Endothelial cell of umbilical vein (primary cell): Measurements from ENCODE around the gene FHIT. TPM values are rescaled to one million over a fixed set of nuclear protein-coding genes. Genes with fewer than 3 reads are reported as not detected.

Experiments used
- BruUV-seq: library from RNA; stranded (reverse); fragments of 400-500 nt; replicated peaks from 2 replicates; lab custom pipeline; 2021; lab: Mats Ljungman, UMichigan
- CTCF ChIA-PET: fragments of 300-600, 350-600 bp; sonication (Branson Sonifier 250); formaldehyde crosslinking; loops from one replicate; lab custom pipeline; 2021; ENCODE audit warnings: antibody characterized with exemption, inconsistent platforms; lab: Charles Lee
- POLR2A ChIA-PET: fragments of 300-600, 350-600 bp; sonication (Branson Sonifier 250); formaldehyde crosslinking; loops from one replicate; lab custom pipeline; 2021; ENCODE audit warnings: antibody characterized with exemption, inconsistent platforms; lab: Charles Lee
- DNase-seq: peaks from one replicate; pipeline ENCODE4 v3.0.0-alpha.2; 2011; ENCODE audit warnings: low read depth, low spot score
- FAIRE-seq: peaks from 2 replicates; lab custom pipeline; 2011; peaks lifted over from hg19 to GRCh38; lab: Jason Lieb, UNC
- H2AFZ ChIP-seq: 2 replicates; pipeline ENCODE4 v1.6.0; 2012; ENCODE audit warnings: low read depth, low read length, control low read depth, inconsistent platforms
- H3K27ac ChIP-seq: 2 replicates; pipeline ENCODE4 v1.5.1; 2011; ENCODE audit warnings: low read depth, mild to moderate bottlenecking, control low read depth, low read length, moderate library complexity; ENCODE audit not compliant: insufficient read depth
- H3K27me3 ChIP-seq, 2 experiments: 2 replicates each; pipeline versions ENCODE4 v1.6.0 to v1.6.1; 2011; ENCODE audit warnings: low read length in 2 of 2, mixed read lengths in 1 of 2; ENCODE audit not compliant: control insufficient read depth in 2 of 2, insufficient read depth in 2 of 2
- H3K36me3 ChIP-seq, 2 experiments: 2 replicates in 1 of 2; 3 replicates in 1 of 2; pipeline ENCODE4 v1.5.1; 2011; ENCODE audit warnings: low read length in 2 of 2, mild to moderate bottlenecking in 1 of 2, moderate library complexity in 1 of 2; ENCODE audit not compliant: control insufficient read depth in 2 of 2, insufficient read depth in 2 of 2; ENCODE audit errors: extremely low read depth in 1 of 2
- H3K4me1 ChIP-seq: 3 replicates; pipeline ENCODE4 v1.5.1; 2011; ENCODE audit warnings: mild to moderate bottlenecking, low read length; ENCODE audit not compliant: control insufficient read depth, insufficient read depth; ENCODE audit errors: extremely low read depth
- H3K4me2 ChIP-seq: 2 replicates; pipeline ENCODE4 v1.6.1; 2011; ENCODE audit warnings: low read length, control low read depth, mixed read lengths; ENCODE audit not compliant: insufficient read depth
- H3K4me3 ChIP-seq, 3 experiments: fragments of 200-600 bp in 1 of 3; sonication (generic), shearing (Covaris generic) in 1 of 3; replicated peaks in 1 of 3; 2 replicates each; pipeline ENCODE4 v1.5.1; 2011 to 2016; ENCODE audit warnings: control low read depth in 3 of 3, low read length in 3 of 3, mild to moderate bottlenecking in 2 of 3, inconsistent platforms in 1 of 3, low read depth in 1 of 3, moderate library complexity in 1 of 3; ENCODE audit not compliant: insufficient read depth in 1 of 3
- H3K79me2 ChIP-seq: 2 replicates; pipeline ENCODE4 v1.6.0; 2012; ENCODE audit warnings: low read length, inconsistent platforms; ENCODE audit not compliant: control insufficient read depth, insufficient read depth
- H3K9ac ChIP-seq: replicated peaks from 2 replicates; pipeline ENCODE3; 2011; ENCODE audit warnings: low read length, control low read depth; ENCODE audit not compliant: insufficient read depth; ENCODE audit errors: extremely low read depth
- H3K9me1 ChIP-seq: replicated peaks from 3 replicates; pipeline ENCODE4 v1.6.0; 2011; ENCODE audit warnings: mild to moderate bottlenecking, low read length; ENCODE audit not compliant: control insufficient read depth, insufficient read depth; ENCODE audit errors: extremely low read depth
- H3K9me3 ChIP-seq: replicated peaks from 2 replicates; pipeline ENCODE4 v1.5.1; 2012; ENCODE audit warnings: low read length, inconsistent platforms; ENCODE audit not compliant: control insufficient read depth, insufficient read depth
- H4K20me1 ChIP-seq: replicated peaks from 2 replicates; pipeline ENCODE3; 2011; ENCODE audit warnings: mild to moderate bottlenecking, low read length; ENCODE audit not compliant: control insufficient read depth, insufficient read depth; ENCODE audit errors: extremely low read depth
- EZH2 ChIP-seq: IDR thresholded peaks from 2 replicates; pipeline ENCODE4 v1.6.1; 2012; ENCODE audit warnings: borderline replicate concordance, low read depth, mild to moderate bottlenecking, moderate library complexity, low read length, inconsistent platforms; ENCODE audit not compliant: severe bottlenecking
- FOS ChIP-seq: IDR thresholded peaks from 2 replicates; pipeline ENCODE4 v1.6.1; 2011; ENCODE audit warnings: mild to moderate bottlenecking, low read length, moderate library complexity, borderline replicate concordance; ENCODE audit not compliant: insufficient read depth
- GATA2 ChIP-seq: IDR thresholded peaks from 2 replicates; pipeline ENCODE4 v1.7.0; 2011; ENCODE audit warnings: low read depth, mild to moderate bottlenecking, moderate library complexity, mixed read lengths, low read length; ENCODE audit not compliant: insufficient read length, insufficient read depth
- JUN ChIP-seq: IDR thresholded peaks from 2 replicates; pipeline ENCODE4 v1.6.1; 2011; ENCODE audit warnings: borderline replicate concordance, low read depth; ENCODE audit not compliant: insufficient read length, insufficient read depth
- MYC ChIP-seq: IDR thresholded peaks from one replicate; pipeline ENCODE4 v1.6.1; 2011; ENCODE audit warnings: mild to moderate bottlenecking, low read depth, low read length
- POLR2A ChIP-seq: IDR thresholded peaks from 2 replicates; pipeline ENCODE4 v1.6.1; 2012; ENCODE audit warnings: low read depth, mild to moderate bottlenecking, control low read depth, low read length
- POLR2AphosphoS5 ChIP-seq: IDR thresholded peaks from 2 replicates; pipeline ENCODE4 v1.6.1; 2012; ENCODE audit warnings: low read depth, mild to moderate bottlenecking, control low read depth, low read length, moderate library complexity; ENCODE audit not compliant: insufficient read depth
- dilution Hi-C: fragments of 300-500 bp; cut with MboI; formaldehyde crosslinking; loops from one replicate; pipeline ENCODE4 v1.15.0; 2019; ENCODE audit warnings: low sequenced_read_pairs; ENCODE audit not compliant: extremely low pct_ligation_motif_present
- intact Hi-C: fragments of 100-400 bp; cut with micrococcal nuclease; formaldehyde crosslinking; loops from one replicate; pipeline ENCODE4 v1.10.0; 2022
- polyA plus RNA-seq, 4 experiments: library from polyadenylated mRNA; depleted of rRNA in 3 of 4; stranded (reverse) in 3 of 4; unstranded in 1 of 4; fragments of >200 nt; gene quantifications; 2 replicates each; pipeline versions ENCODE4 v1.2.1 to v1.2.3, GENCODE V29; 2011 to 2012; ENCODE audit warnings: missing spikeins in 1 of 4
- total RNA-seq: library from RNA; stranded (reverse); gene quantifications from 2 replicates; pipeline ENCODE4 v1.2.3, GENCODE V29; 2021
- TF ChIP-seq, protein P1 (sequence below), 2 donors: IDR thresholded peaks; 1 replicate in 1 of 2; 2 replicates in 1 of 2; pipeline ENCODE4 v1.5.1; 2011; ENCODE audit warnings: low read length in 2 of 2, mild to moderate bottlenecking in 2 of 2, moderate library complexity in 2 of 2, control low read depth in 1 of 2, inconsistent platforms in 1 of 2, low read depth in 1 of 2; ENCODE audit not compliant: insufficient read depth in 1 of 2; ENCODE audit errors: extremely low read depth in 1 of 2
- TF ChIP-seq, protein P2 (sequence below): IDR thresholded peaks from 2 replicates; pipeline ENCODE4 v1.6.1; 2011; ENCODE audit not compliant: insufficient read depth, insufficient read length

The FHIT gene
- total and polyA plus RNA-seq, 2 donors (not counting 3 experiments of a cell fraction or from before 2014, with no cell fraction given): 0.47 to 2.2 TPM

GRCh38 chr3:60855250-60855649, 396.0 kb downstream of the FHIT start:
- no peaks in the 10 kb centered on the region for H3K79me2 ChIP-seq
- CTCF ChIA-PET: no interaction called here
- POLR2A ChIA-PET: no interaction called here
- TF ChIP-seq, protein P1, sequence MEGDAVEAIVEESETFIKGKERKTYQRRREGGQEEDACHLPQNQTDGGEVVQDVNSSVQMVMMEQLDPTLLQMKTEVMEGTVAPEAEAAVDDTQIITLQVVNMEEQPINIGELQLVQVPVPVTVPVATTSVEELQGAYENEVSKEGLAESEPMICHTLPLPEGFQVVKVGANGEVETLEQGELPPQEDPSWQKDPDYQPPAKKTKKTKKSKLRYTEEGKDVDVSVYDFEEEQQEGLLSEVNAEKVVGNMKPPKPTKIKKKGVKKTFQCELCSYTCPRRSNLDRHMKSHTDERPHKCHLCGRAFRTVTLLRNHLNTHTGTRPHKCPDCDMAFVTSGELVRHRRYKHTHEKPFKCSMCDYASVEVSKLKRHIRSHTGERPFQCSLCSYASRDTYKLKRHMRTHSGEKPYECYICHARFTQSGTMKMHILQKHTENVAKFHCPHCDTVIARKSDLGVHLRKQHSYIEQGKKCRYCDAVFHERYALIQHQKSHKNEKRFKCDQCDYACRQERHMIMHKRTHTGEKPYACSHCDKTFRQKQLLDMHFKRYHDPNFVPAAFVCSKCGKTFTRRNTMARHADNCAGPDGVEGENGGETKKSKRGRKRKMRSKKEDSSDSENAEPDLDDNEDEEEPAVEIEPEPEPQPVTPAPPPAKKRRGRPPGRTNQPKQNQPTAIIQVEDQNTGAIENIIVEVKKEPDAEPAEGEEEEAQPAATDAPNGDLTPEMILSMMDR (IDR thresholded peaks at IDR 0.05; ENCODE audit: extremely low read depth in 1 of 2, insufficient read depth in 1 of 2, low read depth in 1 of 2, low read length in 2 of 2): no peak
- TF ChIP-seq MYC (no peak), GATA2 (no peak), EZH2 (no peak), POLR2AphosphoS5 (no peak), POLR2A (no peak), FOS (no peak), JUN (no peak)
- TF ChIP-seq, protein P2, sequence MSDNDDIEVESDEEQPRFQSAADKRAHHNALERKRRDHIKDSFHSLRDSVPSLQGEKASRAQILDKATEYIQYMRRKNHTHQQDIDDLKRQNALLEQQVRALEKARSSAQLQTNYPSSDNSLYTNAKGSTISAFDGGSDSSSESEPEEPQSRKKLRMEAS: no peak
- no peak overlapping the region for H2AFZ ChIP-seq
- BruUV-seq: no TSS peak
- intact Hi-C loops: no loop called here
- no peaks in the 10 kb centered on the region for H3K9me1 ChIP-seq
- H3K9ac ChIP-seq: no peak overlapping the region
- no peak overlapping the region for H3K4me3 ChIP-seq
- dilution Hi-C loops: no loop called here
- H4K20me1 ChIP-seq: no peaks in the 10 kb centered on the region
- DNase-seq (no peak), FAIRE-seq (no peak)
- no peaks in the 10 kb centered on the region for H3K36me3 ChIP-seq
- no peaks in the 10 kb centered on the region for H3K27me3 ChIP-seq
- H3K4me1 ChIP-seq: no peaks in the 10 kb centered on the region
- H3K4me2 ChIP-seq: no peak overlapping the region
- H3K9me3 ChIP-seq: peaks cover 1% of the 10 kb centered on the region
- H3K27ac ChIP-seq: no peak overlapping the region
